IMR-90 (cell line): ENCODE results near the gene PTPRG. TPM values are rescaled to one million over a fixed set of nuclear protein-coding genes. Genes with fewer than 3 reads are reported as not detected.

Experiments
- ATAC-seq: fragments of 200-7000 bp; cut with Tn5 transposase; 2 replicates; pipeline ENCODE4 v1.9.1; 2020; ENCODE audit warnings: low read depth, mild to moderate bottlenecking, moderate library complexity
- BruUV-seq: library from RNA; stranded (reverse); fragments of 400-500 nt; replicated peaks from 2 replicates; lab custom pipeline; 2021; lab: Mats Ljungman, UMichigan
- CTCF ChIA-PET: fragments of 300-600 bp; formaldehyde crosslinking; extraction: SDS; loops from one replicate; lab custom pipeline; 2021; ENCODE audit warnings: antibody characterized with exemption; lab: Yijun Ruan, JAX
- POLR2A ChIA-PET: fragments of 300-600 bp; sonication (Branson Sonifier 250); formaldehyde crosslinking; loops from one replicate; lab custom pipeline; 2022; ENCODE audit warnings: antibody characterized with exemption; ENCODE audit not compliant: unreplicated experiment; lab: Charles Lee
- DNase-seq: peaks from one replicate; pipeline ENCODE4 v3.0.0; 2013
- H2AFZ ChIP-seq: replicated peaks from 2 replicates; pipeline ENCODE3; 2013; ENCODE audit warnings: low read length, mild to moderate bottlenecking; ENCODE audit not compliant: poor library complexity
- H2AK5ac ChIP-seq: 2 replicates; pipeline ENCODE4 v1.6.1; 2013; ENCODE audit warnings: low read depth, low read length, inconsistent platforms
- H2AK9ac ChIP-seq: replicated peaks from 2 replicates; pipeline ENCODE3; 2013; ENCODE audit warnings: mild to moderate bottlenecking, low read depth, low read length, moderate library complexity; ENCODE audit not compliant: poor library complexity
- H2BK120ac ChIP-seq: 2 replicates; pipeline ENCODE4 v1.6.1; 2013; ENCODE audit warnings: low read depth, low read length, inconsistent platforms
- H2BK15ac ChIP-seq: 3 replicates; pipeline ENCODE4 v1.6.1; 2013; ENCODE audit warnings: low read depth, low read length, inconsistent platforms
- H2BK20ac ChIP-seq: 2 replicates; pipeline ENCODE4 v1.6.1; 2013; ENCODE audit warnings: low read depth, mild to moderate bottlenecking, inconsistent platforms, low read length, moderate library complexity
- H2BK5ac ChIP-seq: 2 replicates; pipeline ENCODE4 v1.6.1; 2013; ENCODE audit warnings: mild to moderate bottlenecking, low read depth, low read length, inconsistent platforms; ENCODE audit not compliant: poor library complexity, severe bottlenecking
- H3K14ac ChIP-seq: replicated peaks from 2 replicates; pipeline ENCODE4 v1.6.1; 2013; ENCODE audit warnings: low read depth, low read length, inconsistent platforms
- H3K18ac ChIP-seq: 2 replicates; pipeline ENCODE4 v1.6.1; 2013; ENCODE audit warnings: low read depth, low read length, control low read depth
- H3K23ac ChIP-seq: 2 replicates; pipeline ENCODE4 v1.6.1; 2013; ENCODE audit warnings: low read depth, low read length, inconsistent platforms
- H3K27ac ChIP-seq: 2 replicates; pipeline ENCODE4 v1.5.1; 2013; ENCODE audit warnings: mild to moderate bottlenecking, control low read depth, low read length; ENCODE audit not compliant: insufficient read depth
- H3K27me3 ChIP-seq: 2 replicates; pipeline ENCODE4 v1.6.1; 2013; ENCODE audit warnings: low read length; ENCODE audit not compliant: control insufficient read depth, insufficient read depth
- H3K36me3 ChIP-seq: 2 replicates; pipeline ENCODE4 v1.6.1; 2013; ENCODE audit warnings: low read length, mixed read lengths; ENCODE audit not compliant: control insufficient read depth, insufficient read depth
- H3K4ac ChIP-seq: 2 replicates; pipeline ENCODE4 v1.6.1; 2013; ENCODE audit warnings: low read depth, low read length, inconsistent platforms
- H3K4me1 ChIP-seq: 2 replicates; pipeline ENCODE4 v1.6.1; 2013; ENCODE audit warnings: low read length, mixed read lengths; ENCODE audit not compliant: control insufficient read depth, insufficient read depth
- H3K4me2 ChIP-seq: 2 replicates; pipeline ENCODE4 v1.6.1; 2013; ENCODE audit warnings: low read depth, mild to moderate bottlenecking, control low read depth, low read length, moderate library complexity
- H3K4me3 ChIP-seq: 2 replicates; pipeline ENCODE4 v1.5.1; 2013; ENCODE audit warnings: low read depth, mild to moderate bottlenecking, control low read depth, low read length, moderate library complexity; ENCODE audit not compliant: insufficient read depth
- H3K56ac ChIP-seq: 2 replicates; pipeline ENCODE4 v1.6.1; 2013; ENCODE audit warnings: low read length, inconsistent platforms; ENCODE audit not compliant: insufficient read depth; ENCODE audit errors: extremely low read depth
- H3K79me1 ChIP-seq, 2 experiments: 2 replicates each; pipeline ENCODE4 v1.6.1; 2013; ENCODE audit warnings: low read length in 2 of 2, inconsistent platforms in 1 of 2, low read depth in 1 of 2
- H3K9ac ChIP-seq: 2 replicates; pipeline ENCODE4 v1.6.1; 2013; ENCODE audit warnings: low read depth, low read length, control low read depth
- H3K9me1 ChIP-seq: 2 replicates; pipeline ENCODE4 v1.6.1; 2013; ENCODE audit warnings: low read length, inconsistent platforms; ENCODE audit not compliant: insufficient read depth
- H3K9me3 ChIP-seq: 2 replicates; pipeline ENCODE4 v1.6.1; 2013; ENCODE audit warnings: low read length; ENCODE audit not compliant: control insufficient read depth, insufficient read depth
- H4K20me1 ChIP-seq: 2 replicates; pipeline ENCODE4 v1.6.1; 2013; ENCODE audit warnings: low read length, inconsistent platforms; ENCODE audit not compliant: insufficient read depth
- H4K5ac ChIP-seq: 2 replicates; pipeline ENCODE4 v1.6.1; 2013; ENCODE audit warnings: mild to moderate bottlenecking, low read depth, low read length, control low read depth
- H4K8ac ChIP-seq, 2 experiments: 2 replicates each; pipeline ENCODE4 v1.6.1; 2013; ENCODE audit warnings: low read depth in 2 of 2, low read length in 2 of 2, control low read depth in 1 of 2, inconsistent platforms in 1 of 2
- H4K91ac ChIP-seq: 2 replicates; pipeline ENCODE4 v1.6.1; 2013; ENCODE audit warnings: low read depth, low read length, inconsistent platforms; ENCODE audit not compliant: insufficient read depth
- BHLHE40 ChIP-seq: fragments of 150-350 bp; IDR thresholded peaks from 2 replicates; pipeline ENCODE4 v1.6.1; 2016; ENCODE audit warnings: mild to moderate bottlenecking, low read depth, low read length
- CEBPB ChIP-seq: IDR thresholded peaks from 2 replicates; pipeline ENCODE4 v1.6.1; 2012; ENCODE audit warnings: low read depth, low read length, improper control_type of control experiment
- CHD1 ChIP-seq: IDR thresholded peaks from 2 replicates; pipeline ENCODE4 v1.6.1; 2012; ENCODE audit warnings: low read depth, low read length, improper control_type of control experiment
- FOS ChIP-seq: fragments of 150-350 bp; IDR thresholded peaks from 2 replicates; pipeline ENCODE4 v1.6.1; 2016; ENCODE audit warnings: low read depth, low read length
- MAFK ChIP-seq: IDR thresholded peaks from 2 replicates; pipeline ENCODE4 v1.6.1; 2012; ENCODE audit warnings: low read depth, low read length, improper control_type of control experiment
- MXI1 ChIP-seq: IDR thresholded peaks from 2 replicates; pipeline ENCODE4 v1.6.1; 2012; ENCODE audit warnings: low read depth, mild to moderate bottlenecking, low read length, moderate library complexity, borderline replicate concordance
- NFE2L2 ChIP-seq: fragments of 150-350 bp; IDR thresholded peaks from 2 replicates; pipeline ENCODE4 v1.6.1; 2016; ENCODE audit warnings: low read depth, mild to moderate bottlenecking, low read length
- RAD21 ChIP-seq: IDR thresholded peaks from 2 replicates; pipeline ENCODE4 v1.6.1; 2012; ENCODE audit warnings: low read length, improper control_type of control experiment
- RCOR1 ChIP-seq: IDR thresholded peaks from 2 replicates; pipeline ENCODE4 v1.6.1; 2012; ENCODE audit warnings: mild to moderate bottlenecking, low read length, improper control_type of control experiment; ENCODE audit not compliant: insufficient replicate concordance
- RFX5 ChIP-seq: IDR thresholded peaks from 2 replicates; pipeline ENCODE4 v1.8.0; 2012; ENCODE audit warnings: low read depth, mild to moderate bottlenecking, low read length, moderate library complexity
- SMC3 ChIP-seq: fragments of 150-350 bp; IDR thresholded peaks from 2 replicates; pipeline ENCODE4 v1.6.1; 2016; ENCODE audit warnings: low read depth, mild to moderate bottlenecking, antibody characterized with exemption, low read length, moderate library complexity
- WGBS, 2 experiments: methylation state at CpG; one replicate each; pipeline versions ENCODE4 v1.1.5 to v1.1.7; 2013; ENCODE audit warnings: missing lambda C conversion rate in 2 of 2; ENCODE audit not compliant: insufficient read length in 1 of 2; ENCODE audit errors: extremely low coverage in 2 of 2; 5-methylcytosine and 5-hydroxymethylcytosine counted together
- dilution Hi-C: fragments of 300-500 bp; cut with HindIII; formaldehyde crosslinking; loops from one replicate; pipeline ENCODE4 v1.14.3; 2018; ENCODE audit warnings: low sequenced_read_pairs; ENCODE audit not compliant: unreplicated experiment
- in situ Hi-C: fragments of 300-500 bp; cut with MboI; formaldehyde crosslinking; loops from 3 replicates; pipeline ENCODE4 v1.14.3; 2019; ENCODE audit warnings: low sequenced_read_pairs, inconsistent platforms, mixed read lengths
- intact Hi-C: fragments of 100-400 bp; cut with micrococcal nuclease; formaldehyde crosslinking; loops from 2 replicates; pipeline ENCODE4 v1.10.0; 2022
- polyA plus RNA-seq, 3 experiments: library from polyadenylated mRNA; depleted of rRNA; stranded (reverse); fragments of >200 nt; gene quantifications; 2 replicates each; pipeline ENCODE4 v1.2.3, GENCODE V29; 2012; ENCODE audit warnings: low replicate concordance in 1 of 3
- total RNA-seq: library from RNA; depleted of rRNA; stranded (reverse); fragments of >200 nt; gene quantifications from 2 replicates; pipeline ENCODE4 v1.2.3, GENCODE V29; 2012
- TF ChIP-seq, protein P1 (sequence below): fragments of 150-350 bp; IDR thresholded peaks from 2 replicates; pipeline ENCODE4 v1.6.1; 2017; ENCODE audit warnings: mild to moderate bottlenecking, antibody characterized with exemption, low read length, low read depth
- TF ChIP-seq, protein P2 (sequence below): fragments of 150-350 bp; IDR thresholded peaks from 2 replicates; pipeline ENCODE4 v1.6.1; 2016; ENCODE audit warnings: low read depth, mild to moderate bottlenecking, low read length, moderate library complexity, borderline replicate concordance
- TF ChIP-seq, protein P3 (sequence below): conservative IDR thresholded peaks from 2 replicates; pipeline ENCODE4 v1.5.1; 2012; ENCODE audit warnings: mild to moderate bottlenecking, low read depth, low read length, improper control_type of control experiment

The PTPRG gene
- total and polyA plus RNA-seq, 2 of the 4 experiments (the other 2 are of a cell fraction), result 7.7 to 31.0 TPM

DNA sequence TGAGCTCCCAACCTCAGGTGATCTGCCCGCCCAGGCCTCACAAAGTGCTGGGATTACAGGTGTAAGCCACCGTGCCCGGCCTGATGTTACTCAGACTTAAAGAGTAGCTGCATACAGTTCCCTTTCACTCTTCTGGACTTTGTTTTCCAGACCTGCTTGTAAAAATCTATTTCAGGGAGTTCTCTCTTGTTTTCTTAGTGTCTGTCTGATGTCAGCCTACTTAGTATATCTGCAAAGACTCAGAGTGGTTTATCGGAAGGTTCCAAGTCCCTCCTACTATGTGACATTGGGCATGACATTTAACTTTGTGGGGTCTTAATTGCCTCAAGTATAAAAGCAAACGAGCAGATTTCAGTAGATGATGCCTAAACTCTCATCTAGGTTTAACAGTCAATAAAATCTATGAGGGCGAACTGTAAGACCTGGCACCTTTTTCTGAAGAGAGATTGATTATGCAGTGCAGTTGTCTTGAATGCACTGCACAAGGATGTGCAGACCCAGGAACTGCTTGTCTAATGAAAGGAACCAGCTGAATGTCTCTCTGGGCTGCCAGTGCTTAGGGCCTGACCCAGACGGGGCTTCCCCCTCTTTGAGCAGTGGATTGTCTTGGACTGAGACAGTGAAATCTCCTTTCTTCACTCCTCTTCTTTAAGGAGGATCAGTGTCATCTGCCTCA, 301.4 kb downstream of the PTPRG start:
- Histone ChIP-seq H3K27ac (no peak overlapping the region), H2BK120ac (no peak overlapping the region), H3K9ac (no peak overlapping the region), H3K23ac (no peak overlapping the region), H3K9me3 (no peaks in the 10 kb centered on the region), H3K4me3 (no peak overlapping the region), H4K91ac (no peak overlapping the region), H3K27me3 (no peaks in the 10 kb centered on the region), H3K4ac (no peak overlapping the region), H4K8ac (no peak overlapping the region), H3K79me1 (peaks cover 11 to 42% of the 10 kb centered on the region in 2 experiments), H2AK5ac (no peak overlapping the region), H3K18ac (no peak overlapping the region), H4K5ac (no peak overlapping the region), H3K9me1 (0 out of 2 replicates have a peak, but pooled peaks cover 5% of the 10 kb centered on the region), H4K20me1 (peaks cover 10% of the 10 kb centered on the region; the same call in 1 of the 2 replicates), H2BK5ac (no peak overlapping the region), H2AK9ac (no peak overlapping the region), H3K4me1 (0 out of 2 replicates have a peak, but pooled peaks cover 2% of the 10 kb centered on the region), H3K36me3 (no peaks in the 10 kb centered on the region), H3K4me2 (no peak overlapping the region), H2BK20ac (no peak overlapping the region), H3K56ac (no peak overlapping the region), H3K14ac (no peak overlapping the region), H2BK15ac (no peak overlapping the region), H2AFZ (no peak overlapping the region)
- CTCF ChIA-PET, result no interaction called here
- no TSS peak for BruUV-seq
- DNase-seq, result no peak
- ATAC-seq, result no peak
- 80% methylated on average over 1 of the region's 7 CpGs; no CpG with 5 or more reads in 1 of the 2 experiments for WGBS, 2 experiments
- intact Hi-C loops, result no loop called here
- dilution Hi-C loops, result no loop called here
- in situ Hi-C loops, result loop anchor here (5.0 kb wide), 1 partner anchor 325 kb away; no protein-coding TSS in a partner anchor
- TF ChIP-seq, protein P1, sequence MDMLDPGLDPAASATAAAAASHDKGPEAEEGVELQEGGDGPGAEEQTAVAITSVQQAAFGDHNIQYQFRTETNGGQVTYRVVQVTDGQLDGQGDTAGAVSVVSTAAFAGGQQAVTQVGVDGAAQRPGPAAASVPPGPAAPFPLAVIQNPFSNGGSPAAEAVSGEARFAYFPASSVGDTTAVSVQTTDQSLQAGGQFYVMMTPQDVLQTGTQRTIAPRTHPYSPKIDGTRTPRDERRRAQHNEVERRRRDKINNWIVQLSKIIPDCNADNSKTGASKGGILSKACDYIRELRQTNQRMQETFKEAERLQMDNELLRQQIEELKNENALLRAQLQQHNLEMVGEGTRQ, result no peak
- TF ChIP-seq FOS, result no peak
- TF ChIP-seq, protein P2, sequence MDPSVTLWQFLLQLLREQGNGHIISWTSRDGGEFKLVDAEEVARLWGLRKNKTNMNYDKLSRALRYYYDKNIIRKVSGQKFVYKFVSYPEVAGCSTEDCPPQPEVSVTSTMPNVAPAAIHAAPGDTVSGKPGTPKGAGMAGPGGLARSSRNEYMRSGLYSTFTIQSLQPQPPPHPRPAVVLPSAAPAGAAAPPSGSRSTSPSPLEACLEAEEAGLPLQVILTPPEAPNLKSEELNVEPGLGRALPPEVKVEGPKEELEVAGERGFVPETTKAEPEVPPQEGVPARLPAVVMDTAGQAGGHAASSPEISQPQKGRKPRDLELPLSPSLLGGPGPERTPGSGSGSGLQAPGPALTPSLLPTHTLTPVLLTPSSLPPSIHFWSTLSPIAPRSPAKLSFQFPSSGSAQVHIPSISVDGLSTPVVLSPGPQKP, result no peak
- TF ChIP-seq RCOR1, result no peak
- TF ChIP-seq RAD21, result no peak
- TF ChIP-seq CHD1, result no peak
- no peak for TF ChIP-seq NFE2L2
- TF ChIP-seq BHLHE40, result no peak
- TF ChIP-seq MXI1, result no peak
- TF ChIP-seq RFX5, result no peak
- TF ChIP-seq, protein P3, sequence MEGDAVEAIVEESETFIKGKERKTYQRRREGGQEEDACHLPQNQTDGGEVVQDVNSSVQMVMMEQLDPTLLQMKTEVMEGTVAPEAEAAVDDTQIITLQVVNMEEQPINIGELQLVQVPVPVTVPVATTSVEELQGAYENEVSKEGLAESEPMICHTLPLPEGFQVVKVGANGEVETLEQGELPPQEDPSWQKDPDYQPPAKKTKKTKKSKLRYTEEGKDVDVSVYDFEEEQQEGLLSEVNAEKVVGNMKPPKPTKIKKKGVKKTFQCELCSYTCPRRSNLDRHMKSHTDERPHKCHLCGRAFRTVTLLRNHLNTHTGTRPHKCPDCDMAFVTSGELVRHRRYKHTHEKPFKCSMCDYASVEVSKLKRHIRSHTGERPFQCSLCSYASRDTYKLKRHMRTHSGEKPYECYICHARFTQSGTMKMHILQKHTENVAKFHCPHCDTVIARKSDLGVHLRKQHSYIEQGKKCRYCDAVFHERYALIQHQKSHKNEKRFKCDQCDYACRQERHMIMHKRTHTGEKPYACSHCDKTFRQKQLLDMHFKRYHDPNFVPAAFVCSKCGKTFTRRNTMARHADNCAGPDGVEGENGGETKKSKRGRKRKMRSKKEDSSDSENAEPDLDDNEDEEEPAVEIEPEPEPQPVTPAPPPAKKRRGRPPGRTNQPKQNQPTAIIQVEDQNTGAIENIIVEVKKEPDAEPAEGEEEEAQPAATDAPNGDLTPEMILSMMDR, result no peak
- no peak for TF ChIP-seq CEBPB
- no peak for TF ChIP-seq SMC3
- TF ChIP-seq MAFK, result no peak
- POLR2A ChIA-PET, result no interaction called here
